Parathyroid adenoma (tissue), 2 donors: ENCODE results near the gene PLA2G5.

ENCODE experiments used
- H2AFZ ChIP-seq: fragments of 300-600 bp; sonication (generic); one replicate; pipeline ENCODE4 v1.7.0; 2017; ENCODE audit warnings: antibody characterized with exemption, mild to moderate bottlenecking
- H3K27ac ChIP-seq: fragments of 300-600 bp; sonication (generic); one replicate; pipeline ENCODE4 v1.7.0; 2017
- H3K27me3 ChIP-seq: fragments of 300-600 bp; sonication (generic); one replicate; pipeline ENCODE4 v1.7.0; 2017; ENCODE audit warnings: low read length; ENCODE audit not compliant: control insufficient read depth, insufficient read depth
- H3K36me3 ChIP-seq: fragments of 300-600 bp; sonication (generic); one replicate; pipeline ENCODE4 v1.7.0; 2017; ENCODE audit warnings: low read length; ENCODE audit not compliant: control insufficient read depth, insufficient read depth
- H3K4me1 ChIP-seq: fragments of 300-600 bp; sonication (generic); one replicate; pipeline ENCODE4 v1.7.0; 2017; ENCODE audit warnings: control low read depth
- H3K4me2 ChIP-seq: fragments of 300-600 bp; sonication (generic); one replicate; pipeline ENCODE4 v1.7.0; 2017; ENCODE audit warnings: low read length
- H3K4me3 ChIP-seq: fragments of 300-600 bp; sonication (generic); one replicate; pipeline ENCODE4 v1.7.0; 2017; ENCODE audit warnings: low read depth, low read length
- H3K79me2 ChIP-seq: fragments of 300-600 bp; sonication (generic); one replicate; pipeline ENCODE4 v1.7.0; 2017; ENCODE audit warnings: control low read depth
- H3K9ac ChIP-seq: fragments of 300-600 bp; sonication (generic); one replicate; pipeline ENCODE4 v1.7.0; 2017; ENCODE audit warnings: mild to moderate bottlenecking
- H3K9me3 ChIP-seq: fragments of 300-600 bp; sonication (generic); one replicate; pipeline ENCODE4 v1.7.0; 2017; ENCODE audit warnings: low read length; ENCODE audit not compliant: control insufficient read depth
- CTCF ChIP-seq: fragments of 300-600 bp; sonication (generic); IDR thresholded peaks from one replicate; pipeline ENCODE4 v1.7.0; 2017; ENCODE audit warnings: antibody characterized with exemption, mild to moderate bottlenecking
- donor health status: primary hyperparathyroidism.

PLA2G5 gene

DNA sequence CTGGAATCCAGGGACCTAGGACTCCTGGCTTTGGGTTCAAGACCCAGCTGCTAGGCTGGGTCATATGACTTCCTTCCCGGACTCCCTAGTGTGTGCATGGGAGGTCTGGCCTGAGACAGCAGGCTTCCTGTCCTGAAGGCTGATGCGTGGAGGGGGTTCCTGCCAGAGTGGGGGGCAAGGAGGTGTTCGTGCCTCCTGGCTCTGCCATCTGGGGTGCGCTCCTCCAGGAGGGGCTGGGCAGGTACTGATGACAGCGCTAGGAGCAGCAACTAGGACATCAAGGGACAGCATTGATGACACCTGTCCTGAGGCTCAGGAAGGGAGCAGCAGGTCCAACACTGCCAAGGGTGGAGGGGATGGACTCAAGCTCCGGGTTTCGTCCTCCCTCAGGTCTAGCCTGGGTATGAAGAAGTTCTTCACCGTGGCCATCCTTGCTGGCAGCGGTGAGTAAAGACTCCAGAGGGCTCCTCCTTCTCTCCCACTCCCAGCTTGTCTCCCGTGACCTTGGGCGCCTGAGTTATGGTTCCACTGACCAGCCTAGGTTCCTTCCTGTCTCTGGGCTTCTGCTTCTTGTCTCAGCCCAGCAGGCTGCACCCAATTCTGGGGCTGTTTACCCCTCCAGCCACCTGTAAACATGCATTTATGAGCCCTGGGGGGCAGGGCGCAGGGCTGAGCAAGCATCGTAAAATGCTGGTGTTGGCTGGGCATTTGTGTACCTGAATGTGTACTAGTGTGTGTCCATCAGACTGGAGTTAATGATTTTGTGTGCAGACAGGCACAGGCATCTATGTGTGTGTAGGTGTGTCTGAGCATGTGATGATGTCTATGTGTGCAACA is 70.0 kb downstream of the PLA2G5 start:
- no peak for TF ChIP-seq CTCF
- Histone ChIP-seq H3K4me1 (no peaks in the 10 kb centered on the region), H3K79me2 (no peaks in the 10 kb centered on the region)

GRCh38 chr1:20141001-20141400 is 71.0 kb downstream of the PLA2G5 start:
- H3K27me3 ChIP-seq = no peaks in the 10 kb centered on the region
- no peak for TF ChIP-seq CTCF
- H3K9ac ChIP-seq = no peak overlapping the region
- H3K4me1 ChIP-seq = no peaks in the 10 kb centered on the region
- no peak overlapping the region for H2AFZ ChIP-seq
- H3K4me3 ChIP-seq = no peak overlapping the region
- H3K27ac ChIP-seq = no peak overlapping the region
- no peaks in the 10 kb centered on the region for H3K36me3 ChIP-seq
- H3K4me2 ChIP-seq = no peak overlapping the region
- H3K79me2 ChIP-seq = no peaks in the 10 kb centered on the region
- no peaks in the 10 kb centered on the region for H3K9me3 ChIP-seq

More for the DNA sequence above, 70.0 kb downstream of the PLA2G5 start:
- Histone ChIP-seq H3K27ac (no peak overlapping the region), H3K27me3 (no peaks in the 10 kb centered on the region), H3K4me2 (no peak overlapping the region), H3K4me3 (no peak overlapping the region), H3K36me3 (no peaks in the 10 kb centered on the region), H3K9ac (no peak overlapping the region), H2AFZ (no peak overlapping the region), H3K9me3 (no peaks in the 10 kb centered on the region)

DNA sequence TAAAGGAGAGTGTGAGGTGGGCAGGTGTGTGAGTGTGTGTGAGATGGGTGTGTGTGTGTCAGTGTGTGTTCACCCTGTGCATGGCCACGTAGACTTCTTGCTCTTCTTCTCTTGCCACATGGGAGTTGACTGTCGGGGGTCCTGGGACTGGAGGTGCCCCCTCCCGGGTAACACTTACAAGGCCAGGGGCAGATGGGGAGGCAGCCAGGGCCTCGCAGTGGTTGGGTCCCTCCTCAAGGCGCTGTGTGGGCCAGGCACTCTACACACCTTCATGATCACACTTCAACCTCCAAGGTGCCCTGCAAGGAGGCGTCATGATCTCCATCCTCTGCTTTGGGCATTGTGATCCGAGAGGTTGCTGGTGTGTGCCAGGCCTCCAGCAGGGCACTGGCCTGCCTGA is 71.5 kb downstream of the PLA2G5 start:
- H3K9me3 ChIP-seq = no peaks in the 10 kb centered on the region
- H3K27me3 ChIP-seq = no peaks in the 10 kb centered on the region
- no peaks in the 10 kb centered on the region for H3K36me3 ChIP-seq
- H3K4me2 ChIP-seq = no peak overlapping the region
- H3K9ac ChIP-seq = no peak overlapping the region
- H3K27ac ChIP-seq = no peak overlapping the region
- H2AFZ ChIP-seq = no peak overlapping the region
- no peaks in the 10 kb centered on the region for H3K4me1 ChIP-seq
- no peaks in the 10 kb centered on the region for H3K79me2 ChIP-seq
- no peak overlapping the region for H3K4me3 ChIP-seq
- TF ChIP-seq CTCF = no peak
